Transverse colon (tissue), 4 donors: ENCODE measurements around the gene RAB12. TPM values are rescaled to one million over a fixed set of nuclear protein-coding genes. Genes with fewer than 3 reads are reported as not detected.
"Not testable (repeated sequence)": the region's sequence is repeated elsewhere in the genome, so short reads cannot be mapped to it uniquely, and the experiment has no call there.

Source experiments
- DNase-seq: peaks from one replicate; pipeline ENCODE4 v3.0.0-alpha.2; 2019
- H3K27ac ChIP-seq, 4 donors: fragments of 200-600 bp; sonication (generic); 2 replicates each; pipeline ENCODE4 v1.5.1; 2016 to 2018; ENCODE audit warnings: inconsistent platforms in 4 of 4
- H3K27me3 ChIP-seq: fragments of 200-600 bp; sonication (generic); 2 replicates; pipeline ENCODE4 v1.5.1; 2017; ENCODE audit warnings: inconsistent platforms
- H3K36me3 ChIP-seq, 4 donors: fragments of 200-600 bp; sonication (generic); 2 replicates each; pipeline ENCODE4 v1.5.1; 2017 to 2019; ENCODE audit warnings: inconsistent platforms in 4 of 4
- H3K4me1 ChIP-seq, 4 donors: fragments of 200-600 bp; sonication (generic); 2 replicates each; pipeline ENCODE4 v1.5.1; 2017 to 2020; ENCODE audit warnings: inconsistent platforms in 4 of 4
- H3K4me3 ChIP-seq, 4 donors: fragments of 200-600 bp; sonication (generic); 1 replicate in 1 of 4; 2 replicates in 3 of 4; pipeline versions ENCODE4 v1.5.1 to v1.6.1; 2017 to 2019; ENCODE audit warnings: inconsistent platforms in 4 of 4
- H3K9me3 ChIP-seq, 2 donors: fragments of 200-600 bp; sonication (generic); 2 replicates each; pipeline ENCODE4 v1.5.1; 2017 to 2019; ENCODE audit warnings: inconsistent platforms in 2 of 2
- EP300 ChIP-seq: sonication (generic); formaldehyde crosslinking; IDR thresholded peaks from one replicate; pipeline ENCODE4 v1.6.1; 2017; ENCODE audit warnings: antibody characterized with exemption, low read depth
- POLR2A ChIP-seq: fragments of 450-650 bp; IDR thresholded peaks from one replicate; pipeline ENCODE4 v1.6.1; 2016; ENCODE audit warnings: antibody characterized with exemption, mild to moderate bottlenecking, moderate library complexity
- POLR2AphosphoS5 ChIP-seq, 3 donors: sonication (generic); formaldehyde crosslinking; IDR thresholded peaks; one replicate each; pipeline ENCODE4 v1.6.1; 2016; ENCODE audit warnings: antibody characterized with exemption in 3 of 3
- WGBS, 2 donors: methylation state at CpG; one replicate each; pipeline ENCODE4 v1.1.5; 2018; ENCODE audit warnings: low coverage in 1 of 2; 5-methylcytosine and 5-hydroxymethylcytosine counted together
- in situ Hi-C, 4 donors: fragments of 200-750 bp; cut with MboI; loops; one replicate each; pipeline versions ENCODE4 v1.15.0 to v1.15.1; 2017; ENCODE audit warnings: low sequenced_read_pairs in 3 of 4, low pct_ligation_motif_present in 1 of 4, low pct_unique_long_range_greater_than_20kb in 1 of 4
- intact Hi-C: fragments of 100-400 bp; cut with DNase I; formaldehyde crosslinking; loops from one replicate; pipeline ENCODE4 v1.15.1; 2023; ENCODE audit warnings: low total_unique reads
- total RNA-seq, 4 donors: library from RNA; depleted of rRNA; stranded (reverse); fragments of >200 nt; gene quantifications; one replicate each; pipeline ENCODE4 v1.1.0, GENCODE V29; 2016
- TF ChIP-seq, protein P1 (sequence below), 5 experiments: fragments of 200-600 bp in 3 of 5; fragments of 450-650 bp in 2 of 5; sonication (generic) in 3 of 5; IDR thresholded peaks; 1 replicate in 2 of 5; 2 replicates in 3 of 5; pipeline ENCODE4 v1.5.1; 2016 to 2017; ENCODE audit warnings: antibody characterized with exemption in 5 of 5, inconsistent platforms in 3 of 5, mild to moderate bottlenecking in 2 of 5, moderate library complexity in 1 of 5

RAB12 gene
- total RNA-seq, 4 donors from 2014 or later = 6.7 to 40.3 (median 23.7) TPM

DNA sequence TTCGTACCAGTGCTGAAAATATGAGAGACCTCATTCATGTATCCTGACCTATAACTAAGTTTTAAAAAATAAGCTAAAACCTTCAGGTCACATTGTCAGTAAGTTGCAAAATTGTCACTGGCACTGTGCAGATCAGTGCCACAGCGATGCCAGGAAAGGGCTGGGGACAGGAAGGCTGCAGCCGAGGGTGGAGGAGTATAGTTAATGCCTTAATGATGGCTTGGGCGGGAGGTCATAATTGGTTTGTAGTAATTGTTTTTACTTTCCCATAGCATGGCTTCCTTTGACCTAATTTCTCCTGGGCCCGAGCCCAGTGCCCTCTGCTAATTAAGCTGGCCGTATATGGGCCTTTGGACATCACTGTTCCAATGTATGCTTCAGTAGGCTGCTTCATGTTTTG, 47.2 kb upstream of the RAB12 start:
- TF ChIP-seq POLR2A (no peak), POLR2AphosphoS5 (IDR thresholded peaks at IDR 0.05) (no peak), EP300 (no peak)
- TF ChIP-seq, protein P1, sequence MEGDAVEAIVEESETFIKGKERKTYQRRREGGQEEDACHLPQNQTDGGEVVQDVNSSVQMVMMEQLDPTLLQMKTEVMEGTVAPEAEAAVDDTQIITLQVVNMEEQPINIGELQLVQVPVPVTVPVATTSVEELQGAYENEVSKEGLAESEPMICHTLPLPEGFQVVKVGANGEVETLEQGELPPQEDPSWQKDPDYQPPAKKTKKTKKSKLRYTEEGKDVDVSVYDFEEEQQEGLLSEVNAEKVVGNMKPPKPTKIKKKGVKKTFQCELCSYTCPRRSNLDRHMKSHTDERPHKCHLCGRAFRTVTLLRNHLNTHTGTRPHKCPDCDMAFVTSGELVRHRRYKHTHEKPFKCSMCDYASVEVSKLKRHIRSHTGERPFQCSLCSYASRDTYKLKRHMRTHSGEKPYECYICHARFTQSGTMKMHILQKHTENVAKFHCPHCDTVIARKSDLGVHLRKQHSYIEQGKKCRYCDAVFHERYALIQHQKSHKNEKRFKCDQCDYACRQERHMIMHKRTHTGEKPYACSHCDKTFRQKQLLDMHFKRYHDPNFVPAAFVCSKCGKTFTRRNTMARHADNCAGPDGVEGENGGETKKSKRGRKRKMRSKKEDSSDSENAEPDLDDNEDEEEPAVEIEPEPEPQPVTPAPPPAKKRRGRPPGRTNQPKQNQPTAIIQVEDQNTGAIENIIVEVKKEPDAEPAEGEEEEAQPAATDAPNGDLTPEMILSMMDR (IDR thresholded peaks at IDR 0.05) = no peak
- H3K27me3 ChIP-seq = no peaks in the 10 kb centered on the region
- in situ Hi-C loops = no loop called here
- no peak for DNase-seq
- no peaks in the 10 kb centered on the region for H3K36me3 ChIP-seq
- no peaks in the 10 kb centered on the region for H3K9me3 ChIP-seq
- no peaks in the 10 kb centered on the region for H3K4me1 ChIP-seq
- 57 to 78% methylated on average over 6 of the region's 6 CpGs for WGBS, 2 donors
- no peak overlapping the region for H3K27ac ChIP-seq
- no peak overlapping the region for H3K4me3 ChIP-seq
- intact Hi-C loops = no loop called here

DNA sequence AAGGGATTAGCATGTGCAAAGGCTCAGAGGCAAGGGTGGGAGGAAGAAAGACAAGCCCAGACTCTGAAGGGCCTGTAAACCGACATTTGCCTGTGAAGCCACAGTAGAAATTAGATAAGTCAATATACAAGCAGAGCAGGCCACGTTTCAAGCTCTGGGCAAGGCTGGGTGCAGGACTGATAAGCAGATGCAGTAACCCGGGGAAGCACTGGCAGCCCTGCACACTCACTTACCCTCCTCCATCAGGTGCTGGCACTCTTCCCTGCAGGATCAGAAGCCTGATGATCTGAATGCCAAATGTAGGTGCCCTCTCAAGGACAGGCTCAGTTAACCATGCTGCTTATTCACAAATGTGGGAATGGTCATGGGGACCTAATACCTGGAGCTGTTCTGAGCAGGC, 46.3 kb upstream of the RAB12 start:
- in situ Hi-C loops = no loop called here
- H3K9me3 ChIP-seq = no peaks in the 10 kb centered on the region
- intact Hi-C loops = no loop called here
- no peak for TF ChIP-seq EP300
- TF ChIP-seq, protein P1 (IDR thresholded peaks at IDR 0.05) = no peak
- TF ChIP-seq POLR2A = no peak
- no peak for TF ChIP-seq POLR2AphosphoS5 (IDR thresholded peaks at IDR 0.05)
- H3K4me1 ChIP-seq = no peaks in the 10 kb centered on the region
- no peaks in the 10 kb centered on the region for H3K27me3 ChIP-seq
- WGBS, 2 donors = 43 to 65% methylated on average over 2 to 3 of the region's 3 CpGs
- no peak for DNase-seq
- no peak overlapping the region for H3K4me3 ChIP-seq
- H3K36me3 ChIP-seq = no peaks in the 10 kb centered on the region
- no peak overlapping the region for H3K27ac ChIP-seq

DNA sequence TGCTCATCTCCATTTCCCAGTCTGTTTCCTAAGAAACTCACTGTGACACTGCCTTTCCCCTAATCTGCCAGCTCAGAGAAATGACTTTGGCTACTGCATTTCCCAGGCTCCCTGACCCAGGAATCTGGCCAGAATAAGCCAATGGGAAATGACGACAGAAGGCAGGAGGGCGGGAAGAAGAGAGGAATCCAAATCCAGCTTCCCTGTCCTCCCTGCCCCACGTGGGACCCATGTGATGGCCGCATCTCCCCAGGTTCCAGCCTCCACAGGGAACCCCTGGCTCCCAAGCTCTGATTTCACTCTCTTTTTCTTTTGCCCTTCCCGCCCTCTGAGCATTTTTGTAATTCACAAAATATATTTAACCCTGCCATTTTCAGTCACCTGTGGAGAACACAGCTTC, 37.8 kb upstream of the RAB12 start:
- Histone ChIP-seq H3K9me3 (no peaks in the 10 kb centered on the region), H3K27ac (no peak overlapping the region), H3K27me3 (no peaks in the 10 kb centered on the region), H3K36me3 (no peaks in the 10 kb centered on the region), H3K4me1 (no peaks in the 10 kb centered on the region), H3K4me3 (no peak overlapping the region)
- WGBS, 2 donors = 59 to 75% methylated on average over 3 to 5 of the region's 5 CpGs
- in situ Hi-C loops = no loop called here
- no peak for DNase-seq
- intact Hi-C loops = no loop called here
- TF ChIP-seq POLR2A = no peak
- TF ChIP-seq, protein P1 (IDR thresholded peaks at IDR 0.05) = no peak
- no peak for TF ChIP-seq POLR2AphosphoS5 (IDR thresholded peaks at IDR 0.05)
- no peak for TF ChIP-seq EP300

DNA sequence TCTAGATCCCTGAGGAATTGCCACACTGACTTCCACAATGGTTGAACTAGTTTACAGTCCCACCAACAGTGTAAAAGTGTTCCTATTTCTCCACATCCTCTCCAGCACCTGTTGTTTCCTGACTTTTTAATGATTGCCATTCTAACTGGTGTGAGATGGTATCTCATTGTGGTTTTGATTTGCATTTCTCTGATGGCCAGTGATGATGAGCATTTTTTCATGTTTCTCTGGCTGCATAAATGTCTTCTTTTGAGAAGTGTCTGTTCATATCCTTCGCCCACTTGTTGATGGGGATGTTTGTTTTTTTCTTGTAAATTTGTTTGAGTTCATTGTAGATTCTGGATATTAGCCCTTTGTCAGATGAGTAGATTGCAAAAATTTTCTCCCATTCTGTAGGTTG, 35.5 kb upstream of the RAB12 start:
- H3K36me3 ChIP-seq, H3K4me3 ChIP-seq, in situ Hi-C loops, DNase-seq, intact Hi-C loops, H3K27ac ChIP-seq, H3K9me3 ChIP-seq, H3K4me1 ChIP-seq, H3K27me3 ChIP-seq: not testable (repeated sequence)
- 48% methylated on average over 1 of the region's 1 CpG; no CpG with 5 or more reads in 1 of the 2 donors for WGBS, 2 donors

DNA sequence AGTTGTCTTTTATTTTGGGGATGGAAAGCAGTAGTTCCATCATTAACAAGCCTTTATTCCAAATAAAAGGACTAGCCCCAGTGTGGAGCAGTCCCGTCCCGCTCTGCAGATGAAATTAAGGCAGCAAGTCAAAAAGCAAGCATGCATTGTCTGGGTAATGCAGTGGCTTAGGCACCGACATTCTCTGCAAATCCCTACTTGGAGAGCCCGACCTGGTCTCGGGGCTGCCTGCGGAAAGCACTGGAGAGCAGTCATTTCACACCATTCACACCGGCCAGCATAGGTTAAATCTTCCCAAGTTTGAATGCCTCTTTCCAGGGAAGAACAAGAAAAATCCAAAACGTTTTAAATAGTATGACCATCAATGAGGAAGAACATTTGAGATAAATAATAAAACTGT, 24.4 kb upstream of the RAB12 start:
- TF ChIP-seq POLR2AphosphoS5 (IDR thresholded peaks at IDR 0.05) = no peak
- TF ChIP-seq POLR2A = no peak
- TF ChIP-seq, protein P1 (IDR thresholded peaks at IDR 0.05) = no peak
- no peak for TF ChIP-seq EP300
- WGBS, 2 donors = 48 to 50% methylated on average over 4 to 8 of the region's 8 CpGs
- H3K36me3 ChIP-seq = no peaks in the 10 kb centered on the region
- H3K9me3 ChIP-seq = no peaks in the 10 kb centered on the region
- in situ Hi-C loops = no loop called here
- H3K27ac ChIP-seq = no peak overlapping the region
- no peaks in the 10 kb centered on the region for H3K4me1 ChIP-seq
- no peaks in the 10 kb centered on the region for H3K27me3 ChIP-seq
- no peak for DNase-seq
- intact Hi-C loops = no loop called here
- no peak overlapping the region for H3K4me3 ChIP-seq
